ENCODE results near the gene KRTAP12-2. TPM values are rescaled to one million over a fixed set of nuclear protein-coding genes. Genes with fewer than 3 reads are reported as not detected.

Gene KRTAP12-2
- total RNA-seq, 1 donor from 2014 or later: not detected

DNA sequence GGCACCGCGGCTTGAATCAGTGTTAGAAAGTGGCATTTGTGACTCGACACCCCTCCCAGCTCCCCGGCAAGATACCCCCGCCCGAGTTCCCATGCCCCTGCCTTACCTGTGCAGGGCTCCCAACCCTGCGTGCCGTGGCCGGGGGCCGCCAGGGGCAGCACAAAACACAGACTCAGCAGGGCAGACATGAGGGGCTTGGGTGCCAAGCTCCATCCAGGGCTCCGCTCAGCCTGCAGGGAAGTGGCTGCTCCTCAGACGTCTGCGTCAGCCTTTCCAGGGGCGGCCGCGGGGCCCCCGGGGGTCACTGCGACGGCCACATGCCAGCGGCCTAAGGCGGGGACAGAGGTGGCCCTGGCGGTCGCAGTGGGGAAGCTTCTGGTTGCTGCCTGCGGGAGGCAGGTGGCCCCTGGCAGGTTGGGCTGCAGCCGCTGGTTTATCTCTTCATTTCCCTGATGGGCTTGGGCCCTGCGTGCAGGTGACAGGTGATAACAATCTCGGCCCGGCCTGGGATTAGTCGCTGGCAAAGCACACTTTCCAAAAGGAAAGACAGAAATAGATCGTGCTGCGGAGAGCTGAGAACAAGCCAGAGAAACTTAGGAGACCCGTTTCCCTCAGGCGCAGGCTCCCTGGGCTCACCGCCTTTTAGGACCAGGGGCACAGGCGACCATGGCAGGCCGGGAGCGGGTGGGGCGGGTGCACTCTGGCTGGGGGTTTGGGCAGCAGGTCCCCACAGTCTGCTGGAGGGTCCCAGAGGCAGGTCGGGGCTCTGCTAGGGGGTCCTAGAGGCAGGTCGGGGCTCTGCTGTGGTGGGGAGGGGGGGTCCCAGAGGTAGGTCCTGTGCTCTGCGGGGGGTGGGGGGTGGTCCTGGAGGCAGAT is 44.8 kb upstream of the KRTAP12-2 start, which contains the start of gene TSPEAR:
TSPEAR (minus strand) TSS at position 246 of the 876 bp plus-strand sequence; CDS start at position 188, 58 bp downstream.
- CTCF ChIA-PET: no interaction called here
- DNase-seq: no peak
- no peak within 1 kb of the TSS for H3K4me3 Mint-ChIP-seq
- POLR2A ChIA-PET: no interaction called here
- no peak within 1 kb of the TSS for H3K27ac Mint-ChIP-seq
- peaks cover 2% of the 10 kb centered on the region for H3K4me1 Mint-ChIP-seq
- intact Hi-C loops (cut with micrococcal nuclease): no loop called here
- no peaks in the 10 kb centered on the region for H3K36me3 Mint-ChIP-seq (ENCODE audit: low read depth)
- ATAC-seq (ENCODE audit: low read depth): no peak
- H3K9me3 Mint-ChIP-seq: peaks cover 6% of the 10 kb centered on the region
- TF ChIP-seq, protein P1, sequence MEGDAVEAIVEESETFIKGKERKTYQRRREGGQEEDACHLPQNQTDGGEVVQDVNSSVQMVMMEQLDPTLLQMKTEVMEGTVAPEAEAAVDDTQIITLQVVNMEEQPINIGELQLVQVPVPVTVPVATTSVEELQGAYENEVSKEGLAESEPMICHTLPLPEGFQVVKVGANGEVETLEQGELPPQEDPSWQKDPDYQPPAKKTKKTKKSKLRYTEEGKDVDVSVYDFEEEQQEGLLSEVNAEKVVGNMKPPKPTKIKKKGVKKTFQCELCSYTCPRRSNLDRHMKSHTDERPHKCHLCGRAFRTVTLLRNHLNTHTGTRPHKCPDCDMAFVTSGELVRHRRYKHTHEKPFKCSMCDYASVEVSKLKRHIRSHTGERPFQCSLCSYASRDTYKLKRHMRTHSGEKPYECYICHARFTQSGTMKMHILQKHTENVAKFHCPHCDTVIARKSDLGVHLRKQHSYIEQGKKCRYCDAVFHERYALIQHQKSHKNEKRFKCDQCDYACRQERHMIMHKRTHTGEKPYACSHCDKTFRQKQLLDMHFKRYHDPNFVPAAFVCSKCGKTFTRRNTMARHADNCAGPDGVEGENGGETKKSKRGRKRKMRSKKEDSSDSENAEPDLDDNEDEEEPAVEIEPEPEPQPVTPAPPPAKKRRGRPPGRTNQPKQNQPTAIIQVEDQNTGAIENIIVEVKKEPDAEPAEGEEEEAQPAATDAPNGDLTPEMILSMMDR (IDR thresholded peaks at IDR 0.05): no peak
- peaks cover 66% of the 10 kb centered on the region for H3K27me3 Mint-ChIP-seq

DNA sequence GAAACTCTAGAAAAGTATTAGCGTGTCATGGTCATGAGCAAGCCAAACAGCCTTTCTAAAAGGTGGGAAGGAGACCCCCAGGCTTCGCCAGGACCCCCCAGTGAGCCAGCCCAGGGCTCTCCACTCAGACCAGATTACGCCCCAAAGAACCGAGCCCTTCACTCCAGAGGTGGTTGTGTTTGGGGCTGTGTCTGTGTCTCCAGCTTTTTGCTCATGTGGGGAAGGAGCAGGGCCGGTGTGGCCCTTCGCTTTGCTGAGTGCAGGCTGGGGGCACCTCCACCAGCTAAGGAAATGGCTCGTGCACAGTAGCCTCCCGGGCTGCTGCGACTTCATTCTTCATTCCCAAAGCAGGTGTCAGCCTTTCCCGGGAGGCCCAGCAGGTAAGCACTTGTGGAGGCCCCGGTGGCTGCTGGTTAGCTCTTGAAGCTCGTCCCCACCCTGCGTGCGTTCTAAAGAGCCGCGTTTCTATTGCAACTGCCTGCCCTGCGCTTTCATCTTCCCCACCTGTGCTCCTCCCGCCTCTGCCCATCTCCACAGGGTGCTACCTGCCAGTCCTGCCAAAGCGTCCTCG is 44.1 kb upstream of the KRTAP12-2 start:
- no peak overlapping the region for H3K4me3 Mint-ChIP-seq
- TF ChIP-seq, protein P1 (IDR thresholded peaks at IDR 0.05): no peak
- peaks cover 2% of the 10 kb centered on the region for H3K4me1 Mint-ChIP-seq
- ChIA-PET CTCF (no interaction called here), POLR2A (interaction anchor here (0.6 kb wide), 1 partner anchor 242 kb away, joined by 5 read pairs; no protein-coding TSS in a partner anchor)
- ATAC-seq (ENCODE audit: low read depth): no peak
- intact Hi-C loops (cut with micrococcal nuclease): no loop called here
- no peak for DNase-seq
- no peaks in the 10 kb centered on the region for H3K36me3 Mint-ChIP-seq (ENCODE audit: low read depth)
- no peak overlapping the region for H3K27ac Mint-ChIP-seq
- H3K27me3 Mint-ChIP-seq: peaks cover 67% of the 10 kb centered on the region
- H3K9me3 Mint-ChIP-seq: peaks cover 6% of the 10 kb centered on the region

DNA sequence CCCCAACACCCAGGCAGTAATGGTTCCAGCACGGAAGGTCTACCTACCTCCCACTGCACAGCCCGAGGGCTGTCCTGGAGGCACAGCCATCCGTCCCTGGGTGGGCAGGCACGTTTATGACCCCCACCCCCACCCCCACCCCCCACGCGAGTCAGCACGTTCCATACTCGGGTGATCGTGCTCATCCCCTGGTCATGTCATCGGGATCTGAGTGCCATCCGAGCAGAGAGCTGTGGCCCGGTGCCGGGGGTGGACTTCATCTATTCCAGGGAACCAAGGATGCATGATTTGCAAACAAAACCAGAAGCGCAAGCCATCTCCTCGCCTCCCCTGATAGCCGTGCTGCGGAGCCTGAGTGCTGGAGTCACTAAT is 43.6 kb upstream of the KRTAP12-2 start:
- H3K27ac Mint-ChIP-seq: no peak overlapping the region
- H3K4me1 Mint-ChIP-seq: peaks cover 2% of the 10 kb centered on the region
- no peak for DNase-seq
- H3K36me3 Mint-ChIP-seq (ENCODE audit: low read depth): no peaks in the 10 kb centered on the region
- ChIA-PET CTCF (no interaction called here), POLR2A (interaction anchor here (0.6 kb wide), 1 partner anchor 243 kb away, joined by 5 read pairs; no protein-coding TSS in a partner anchor)
- H3K9me3 Mint-ChIP-seq: peaks cover 7% of the 10 kb centered on the region
- H3K27me3 Mint-ChIP-seq: peaks cover 65% of the 10 kb centered on the region
- TF ChIP-seq, protein P1 (IDR thresholded peaks at IDR 0.05): no peak
- no peak for ATAC-seq (ENCODE audit: low read depth)
- intact Hi-C loops (cut with micrococcal nuclease): no loop called here
- no peak overlapping the region for H3K4me3 Mint-ChIP-seq

DNA sequence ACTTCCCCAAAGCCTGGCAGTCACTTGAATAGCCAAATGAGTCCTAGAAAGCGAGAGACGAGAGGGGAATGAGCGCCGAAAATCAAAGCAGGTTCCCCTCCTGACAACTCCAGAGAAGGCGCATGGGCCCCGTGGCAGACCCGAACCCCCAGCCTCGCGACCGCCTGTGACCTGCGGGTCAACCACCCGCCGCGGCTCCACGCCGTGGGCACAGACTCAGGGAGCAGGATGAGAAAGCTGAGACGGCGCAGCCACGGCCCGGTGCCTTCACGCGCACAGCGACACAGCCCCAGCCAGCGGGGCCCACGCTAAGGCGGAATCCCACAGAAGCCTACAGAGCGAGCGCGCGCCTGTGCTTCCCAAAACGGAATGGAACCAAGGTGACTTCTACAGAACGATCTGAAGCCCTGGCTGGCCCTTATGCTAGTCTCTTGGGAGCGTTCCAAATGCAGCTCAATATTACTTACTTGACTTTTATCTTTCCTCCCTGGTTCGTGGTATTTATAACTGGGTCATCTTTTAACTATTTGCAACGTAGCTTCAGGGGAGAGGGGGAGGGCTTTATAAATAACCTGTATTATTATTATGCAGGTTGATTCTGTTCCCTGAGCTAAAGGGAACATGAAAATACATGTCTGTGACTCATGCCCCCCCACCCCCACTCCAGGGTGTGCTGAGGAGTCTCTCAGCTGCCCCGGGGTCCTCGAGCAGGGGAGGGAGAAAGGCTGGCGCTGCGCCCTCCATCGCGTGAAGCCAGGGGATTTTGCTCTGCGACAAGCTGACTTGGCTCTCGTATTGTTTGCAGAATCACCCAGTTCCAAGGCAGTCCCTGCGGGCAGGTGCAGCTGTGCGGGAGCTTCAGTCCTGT is 42.9 kb upstream of the KRTAP12-2 start:
- Mint-ChIP-seq H3K36me3 (ENCODE audit: low read depth) (no peaks in the 10 kb centered on the region), H3K4me3 (no peak overlapping the region), H3K9me3 (peaks cover 10% of the 10 kb centered on the region), H3K4me1 (peaks cover 2% of the 10 kb centered on the region), H3K27me3 (peaks cover 66% of the 10 kb centered on the region), H3K27ac (no peak overlapping the region)
- TF ChIP-seq, protein P1 (IDR thresholded peaks at IDR 0.05): no peak
- CTCF ChIA-PET: no interaction called here
- POLR2A ChIA-PET: no interaction called here
- DNase-seq (no peak), ATAC-seq (ENCODE audit: low read depth) (no peak)
- intact Hi-C loops (cut with micrococcal nuclease): no loop called here

Measured in activated B cell treated with CpG ODN at 0.5 μM for 24 hours (primary cell).